Measurements from ENCODE around the gene CACNA2D4. TPM values are rescaled to one million over a fixed set of nuclear protein-coding genes. Genes with fewer than 3 reads are reported as not detected.

Gene CACNA2D4
- total and polyA plus RNA-seq, 4 donors = 0.82 to 2.8 (median 1.3) TPM

DNA sequence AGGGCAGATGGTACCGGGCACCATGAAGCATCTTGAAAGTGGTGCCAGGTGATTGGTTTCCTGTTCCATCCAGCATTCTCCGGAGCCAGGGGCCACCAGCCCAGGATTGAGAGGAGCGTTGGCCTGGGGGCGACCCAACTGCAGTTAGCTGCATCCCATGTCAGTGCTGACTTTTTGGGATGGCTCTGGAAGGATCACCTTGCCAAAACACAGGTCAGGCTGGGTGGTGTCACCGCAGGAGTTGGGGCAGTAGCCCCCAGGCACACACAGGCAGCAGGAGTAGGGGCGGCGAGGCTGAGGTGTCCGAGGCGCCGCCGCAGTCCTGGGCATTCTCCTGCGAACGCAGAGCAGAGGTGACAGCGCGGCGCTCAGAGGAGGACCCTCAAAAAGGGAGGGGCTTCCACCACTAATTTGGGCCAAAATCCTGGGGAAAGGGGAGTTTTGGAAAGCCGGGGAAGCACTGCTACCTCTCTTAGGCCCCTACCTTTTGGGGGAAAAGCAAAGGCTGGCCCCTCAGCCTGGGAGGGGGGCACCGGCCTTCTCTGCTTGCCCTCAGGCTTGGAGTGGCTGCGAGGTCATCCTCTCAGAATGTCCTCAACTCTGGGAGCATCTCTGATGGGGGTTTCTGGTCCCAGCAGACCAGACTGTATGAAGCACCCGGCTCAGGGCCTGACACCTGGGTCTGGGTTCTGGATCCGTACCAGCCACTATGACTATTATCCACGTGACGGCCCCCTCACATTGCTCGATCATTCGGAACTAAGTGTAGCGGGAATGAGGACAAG is 124.8 kb downstream of the CACNA2D4 start:
- H3K4me1 ChIP-seq (ENCODE audit: control insufficient read depth in 4 of 4, insufficient read depth in 4 of 4, low read length in 3 of 4) = peaks cover 3 to 27% (median 14%) of the 10 kb centered on the region in 4 donors
- no peaks in the 10 kb centered on the region for H3K9me3 ChIP-seq (ENCODE audit: control insufficient read depth in 4 of 4, low read length in 3 of 4)
- TF ChIP-seq, protein P1, sequence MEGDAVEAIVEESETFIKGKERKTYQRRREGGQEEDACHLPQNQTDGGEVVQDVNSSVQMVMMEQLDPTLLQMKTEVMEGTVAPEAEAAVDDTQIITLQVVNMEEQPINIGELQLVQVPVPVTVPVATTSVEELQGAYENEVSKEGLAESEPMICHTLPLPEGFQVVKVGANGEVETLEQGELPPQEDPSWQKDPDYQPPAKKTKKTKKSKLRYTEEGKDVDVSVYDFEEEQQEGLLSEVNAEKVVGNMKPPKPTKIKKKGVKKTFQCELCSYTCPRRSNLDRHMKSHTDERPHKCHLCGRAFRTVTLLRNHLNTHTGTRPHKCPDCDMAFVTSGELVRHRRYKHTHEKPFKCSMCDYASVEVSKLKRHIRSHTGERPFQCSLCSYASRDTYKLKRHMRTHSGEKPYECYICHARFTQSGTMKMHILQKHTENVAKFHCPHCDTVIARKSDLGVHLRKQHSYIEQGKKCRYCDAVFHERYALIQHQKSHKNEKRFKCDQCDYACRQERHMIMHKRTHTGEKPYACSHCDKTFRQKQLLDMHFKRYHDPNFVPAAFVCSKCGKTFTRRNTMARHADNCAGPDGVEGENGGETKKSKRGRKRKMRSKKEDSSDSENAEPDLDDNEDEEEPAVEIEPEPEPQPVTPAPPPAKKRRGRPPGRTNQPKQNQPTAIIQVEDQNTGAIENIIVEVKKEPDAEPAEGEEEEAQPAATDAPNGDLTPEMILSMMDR (IDR thresholded peaks at IDR 0.05; ENCODE audit: low read depth, low read length, missing input control) = no peak
- TF ChIP-seq, protein P2, sequence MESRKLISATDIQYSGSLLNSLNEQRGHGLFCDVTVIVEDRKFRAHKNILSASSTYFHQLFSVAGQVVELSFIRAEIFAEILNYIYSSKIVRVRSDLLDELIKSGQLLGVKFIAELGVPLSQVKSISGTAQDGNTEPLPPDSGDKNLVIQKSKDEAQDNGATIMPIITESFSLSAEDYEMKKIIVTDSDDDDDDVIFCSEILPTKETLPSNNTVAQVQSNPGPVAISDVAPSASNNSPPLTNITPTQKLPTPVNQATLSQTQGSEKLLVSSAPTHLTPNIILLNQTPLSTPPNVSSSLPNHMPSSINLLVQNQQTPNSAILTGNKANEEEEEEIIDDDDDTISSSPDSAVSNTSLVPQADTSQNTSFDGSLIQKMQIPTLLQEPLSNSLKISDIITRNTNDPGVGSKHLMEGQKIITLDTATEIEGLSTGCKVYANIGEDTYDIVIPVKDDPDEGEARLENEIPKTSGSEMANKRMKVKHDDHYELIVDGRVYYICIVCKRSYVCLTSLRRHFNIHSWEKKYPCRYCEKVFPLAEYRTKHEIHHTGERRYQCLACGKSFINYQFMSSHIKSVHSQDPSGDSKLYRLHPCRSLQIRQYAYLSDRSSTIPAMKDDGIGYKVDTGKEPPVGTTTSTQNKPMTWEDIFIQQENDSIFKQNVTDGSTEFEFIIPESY (IDR thresholded peaks at IDR 0.05) = no peak
- TF ChIP-seq HNF4G (IDR thresholded peaks at IDR 0.05) = no peak
- TF ChIP-seq, protein P3, sequence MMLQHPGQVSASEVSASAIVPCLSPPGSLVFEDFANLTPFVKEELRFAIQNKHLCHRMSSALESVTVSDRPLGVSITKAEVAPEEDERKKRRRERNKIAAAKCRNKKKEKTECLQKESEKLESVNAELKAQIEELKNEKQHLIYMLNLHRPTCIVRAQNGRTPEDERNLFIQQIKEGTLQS (IDR thresholded peaks at IDR 0.05) = no peak
- no peak for TF ChIP-seq FOXA1 (IDR thresholded peaks at IDR 0.05)
- TF ChIP-seq RXRA (IDR thresholded peaks at IDR 0.05) = no peak
- TF ChIP-seq TAF1 (conservative IDR thresholded peaks at IDR 0.05) = no peak
- TF ChIP-seq, protein P4, sequence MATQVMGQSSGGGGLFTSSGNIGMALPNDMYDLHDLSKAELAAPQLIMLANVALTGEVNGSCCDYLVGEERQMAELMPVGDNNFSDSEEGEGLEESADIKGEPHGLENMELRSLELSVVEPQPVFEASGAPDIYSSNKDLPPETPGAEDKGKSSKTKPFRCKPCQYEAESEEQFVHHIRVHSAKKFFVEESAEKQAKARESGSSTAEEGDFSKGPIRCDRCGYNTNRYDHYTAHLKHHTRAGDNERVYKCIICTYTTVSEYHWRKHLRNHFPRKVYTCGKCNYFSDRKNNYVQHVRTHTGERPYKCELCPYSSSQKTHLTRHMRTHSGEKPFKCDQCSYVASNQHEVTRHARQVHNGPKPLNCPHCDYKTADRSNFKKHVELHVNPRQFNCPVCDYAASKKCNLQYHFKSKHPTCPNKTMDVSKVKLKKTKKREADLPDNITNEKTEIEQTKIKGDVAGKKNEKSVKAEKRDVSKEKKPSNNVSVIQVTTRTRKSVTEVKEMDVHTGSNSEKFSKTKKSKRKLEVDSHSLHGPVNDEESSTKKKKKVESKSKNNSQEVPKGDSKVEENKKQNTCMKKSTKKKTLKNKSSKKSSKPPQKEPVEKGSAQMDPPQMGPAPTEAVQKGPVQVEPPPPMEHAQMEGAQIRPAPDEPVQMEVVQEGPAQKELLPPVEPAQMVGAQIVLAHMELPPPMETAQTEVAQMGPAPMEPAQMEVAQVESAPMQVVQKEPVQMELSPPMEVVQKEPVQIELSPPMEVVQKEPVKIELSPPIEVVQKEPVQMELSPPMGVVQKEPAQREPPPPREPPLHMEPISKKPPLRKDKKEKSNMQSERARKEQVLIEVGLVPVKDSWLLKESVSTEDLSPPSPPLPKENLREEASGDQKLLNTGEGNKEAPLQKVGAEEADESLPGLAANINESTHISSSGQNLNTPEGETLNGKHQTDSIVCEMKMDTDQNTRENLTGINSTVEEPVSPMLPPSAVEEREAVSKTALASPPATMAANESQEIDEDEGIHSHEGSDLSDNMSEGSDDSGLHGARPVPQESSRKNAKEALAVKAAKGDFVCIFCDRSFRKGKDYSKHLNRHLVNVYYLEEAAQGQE (IDR thresholded peaks at IDR 0.05) = no peak
- no peak overlapping the region for H3K9ac ChIP-seq (ENCODE audit: low read depth in 1 of 2, low read length in 2 of 2)
- no peaks in the 10 kb centered on the region for H3K27me3 ChIP-seq (ENCODE audit: control insufficient read depth in 4 of 4, insufficient read depth in 4 of 4, low read length in 3 of 4)
- WGBS = 90% methylated on average over 26 of the region's 26 CpGs
- no peak overlapping the region for H3K4me3 ChIP-seq (ENCODE audit: low read depth in 1 of 3, low read length in 3 of 3)
- no peak overlapping the region for H3K27ac ChIP-seq (ENCODE audit: low read depth in 1 of 2, low read length in 2 of 2)
- no peaks in the 10 kb centered on the region for H3K36me3 ChIP-seq (ENCODE audit: control insufficient read depth in 4 of 4, insufficient read depth in 3 of 4, low read depth in 1 of 4, low read length in 3 of 4)
- DNase-seq (ENCODE audit: low spot score) = no peak

DNA sequence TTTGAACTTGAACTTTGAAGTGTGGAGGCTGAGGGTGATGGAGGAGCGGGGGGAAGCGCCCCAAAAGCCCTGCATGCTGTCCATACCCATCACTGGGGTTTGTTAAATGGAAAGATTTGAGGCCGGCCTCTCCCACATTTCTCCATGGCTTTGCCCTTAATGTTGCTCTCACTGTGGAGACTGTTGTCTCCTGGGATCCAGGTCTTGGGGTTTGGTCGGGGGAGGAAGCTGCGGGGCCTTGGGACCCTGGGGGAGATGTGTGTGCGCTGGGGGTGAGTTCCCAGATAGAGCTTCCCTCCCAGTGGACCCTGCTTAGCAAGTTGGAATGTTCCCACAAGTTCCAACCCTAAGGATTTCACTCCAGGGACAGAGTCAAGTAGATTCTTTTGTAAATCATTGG is 126.0 kb downstream of the CACNA2D4 start:
- Histone ChIP-seq H3K27ac (ENCODE audit: low read depth in 1 of 2, low read length in 2 of 2) (no peak overlapping the region), H3K27me3 (ENCODE audit: control insufficient read depth in 4 of 4, insufficient read depth in 4 of 4, low read length in 3 of 4) (no peaks in the 10 kb centered on the region), H3K36me3 (ENCODE audit: control insufficient read depth in 4 of 4, insufficient read depth in 3 of 4, low read depth in 1 of 4, low read length in 3 of 4) (peaks cover 0 to 4% (median 1%) of the 10 kb centered on the region in 4 donors), H3K4me3 (ENCODE audit: low read depth in 1 of 3, low read length in 3 of 3) (no peak overlapping the region), H3K9me3 (ENCODE audit: control insufficient read depth in 4 of 4, low read length in 3 of 4) (no peaks in the 10 kb centered on the region), H3K9ac (ENCODE audit: low read depth in 1 of 2, low read length in 2 of 2) (no peak overlapping the region), H3K4me1 (ENCODE audit: control insufficient read depth in 4 of 4, insufficient read depth in 4 of 4, low read length in 3 of 4) (peaks cover 3 to 27% (median 14%) of the 10 kb centered on the region in 4 donors)
- 92% methylated on average over 6 of the region's 6 CpGs for WGBS
- no peak for DNase-seq (ENCODE audit: low spot score)
- TF ChIP-seq RAD21 (IDR thresholded peaks at IDR 0.05) (no peak), YY1 (IDR thresholded peaks at IDR 0.05) (no peak), FOXA1 (IDR thresholded peaks at IDR 0.05) (no peak), HNF4A (conservative IDR thresholded peaks at IDR 0.05) (no peak), EGR1 (IDR thresholded peaks at IDR 0.05; ENCODE audit: low read depth in 2 of 2) (no peak), SP1 (IDR thresholded peaks at IDR 0.05) (no peak)
- TF ChIP-seq, protein P2 (IDR thresholded peaks at IDR 0.05) = no peak
- TF ChIP-seq, protein P4 (IDR thresholded peaks at IDR 0.05) = no peak
- TF ChIP-seq, protein P1 (IDR thresholded peaks at IDR 0.05; ENCODE audit: low read depth, low read length, missing input control) = no peak
